NB4 (cell line): ENCODE results near the gene MAPRE2.

Experiments used
- DNase-seq: peaks from one replicate; pipeline ENCODE4 v3.0.0; 2010; ENCODE audit warnings: low read depth
- H3K4me3 ChIP-seq: one replicate; pipeline ENCODE4 v1.5.1; 2011; ENCODE audit warnings: mild to moderate bottlenecking, low read depth, low read length, moderate library complexity
- CTCF ChIP-seq: IDR thresholded peaks from one replicate; pipeline ENCODE4 v1.5.1; 2012; ENCODE audit warnings: low read depth, low read length
- MAX ChIP-seq: IDR thresholded peaks from 2 replicates; pipeline ENCODE4 v1.6.1; 2011; ENCODE audit warnings: low read depth, low read length
- MYC ChIP-seq: IDR thresholded peaks from 2 replicates; pipeline ENCODE4 v1.6.1; 2011; ENCODE audit warnings: low read depth, low read length
- POLR2A ChIP-seq: IDR thresholded peaks from 2 replicates; pipeline ENCODE4 v1.6.1; 2011; ENCODE audit warnings: mild to moderate bottlenecking; ENCODE audit not compliant: insufficient read length; ENCODE audit errors: extremely low read depth

Gene MAPRE2

GRCh38 chr18:35055726-35056125, 14.5 kb downstream of the MAPRE2 start:
- no peak overlapping the region for H3K4me3 ChIP-seq
- DNase-seq = no peak
- TF ChIP-seq MAX = no peak
- no peak for TF ChIP-seq POLR2A
- TF ChIP-seq MYC = no peak
- TF ChIP-seq CTCF = no peak

GRCh38 chr18:35059280-35059927, 18.2 kb downstream of the MAPRE2 start:
- no peak for DNase-seq
- no peak overlapping the region for H3K4me3 ChIP-seq
- no peak for TF ChIP-seq MAX
- TF ChIP-seq CTCF = no peak
- no peak for TF ChIP-seq MYC
- no peak for TF ChIP-seq POLR2A

GRCh38 chr18:35060122-35060815, 19.1 kb downstream of the MAPRE2 start:
- no peak overlapping the region for H3K4me3 ChIP-seq
- no peak for DNase-seq
- TF ChIP-seq MYC (no peak), MAX (no peak), CTCF (no peak), POLR2A (no peak)

- no peak for TF ChIP-seq CTCF
- TF ChIP-seq MAX = no peak
- no peak for TF ChIP-seq MYC
- TF ChIP-seq POLR2A = no peak
- DNase-seq = no peak
- no peak overlapping the region for H3K4me3 ChIP-seq
These were observed 20.1 kb downstream of the MAPRE2 start for GRCh38 chr18:35061336-35061735.

GRCh38 chr18:35061804-35062203, 20.6 kb downstream of the MAPRE2 start:
- no peak for DNase-seq
- H3K4me3 ChIP-seq = no peak overlapping the region
- TF ChIP-seq CTCF (no peak), MAX (no peak), MYC (no peak), POLR2A (no peak)
